HG03060 (cell line): ENCODE measurements around the gene LIFR.
"Not testable (repeated sequence)": the region's sequence is repeated elsewhere in the genome, so short reads cannot be mapped to it uniquely, and the experiment has no call there.

Experiments
- ATAC-seq: cut with Tn5 transposase; IDR thresholded peaks from one replicate; pipeline ENCODE4 v1.9.1; 2021; ENCODE audit warnings: low read depth, moderate number of reproducible peaks; ENCODE audit not compliant: unreplicated experiment

LIFR gene

DNA sequence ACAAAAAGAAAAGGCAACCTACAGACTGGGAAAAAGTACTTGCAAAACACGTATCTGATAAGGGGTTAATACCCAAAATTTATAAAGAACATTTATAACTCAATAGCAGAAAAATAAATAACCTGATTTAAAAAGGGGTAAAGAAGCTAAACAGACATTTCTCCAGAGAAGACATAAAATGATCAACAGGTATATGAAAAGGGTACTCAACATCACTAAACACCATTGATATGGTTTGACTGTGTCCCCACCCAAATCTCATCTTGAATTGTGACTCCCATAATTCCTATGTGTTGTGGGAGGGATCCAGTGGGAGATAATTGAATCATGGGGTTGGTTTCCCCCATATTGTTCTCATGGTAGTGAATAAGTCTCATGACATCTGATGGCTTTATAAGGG lies 27.1 kb upstream of the LIFR start:
- ATAC-seq = no peak

DNA sequence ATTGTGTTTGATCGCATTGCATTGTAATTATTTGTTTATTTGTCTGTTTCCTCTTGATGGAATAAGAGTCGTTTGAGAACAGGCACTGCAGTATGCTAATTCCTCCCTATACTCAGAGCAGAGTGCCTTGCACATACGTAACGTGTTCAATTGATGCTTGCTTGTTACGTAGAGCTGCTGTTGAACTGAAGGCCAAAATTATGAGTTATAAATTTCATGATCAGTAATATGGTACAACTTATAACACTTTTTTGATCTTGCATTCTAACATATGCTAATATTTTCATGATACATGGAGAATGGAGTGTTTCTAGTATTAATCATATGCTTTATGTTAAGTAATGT lies 26.5 kb upstream of the LIFR start:
- ATAC-seq = no peak

DNA sequence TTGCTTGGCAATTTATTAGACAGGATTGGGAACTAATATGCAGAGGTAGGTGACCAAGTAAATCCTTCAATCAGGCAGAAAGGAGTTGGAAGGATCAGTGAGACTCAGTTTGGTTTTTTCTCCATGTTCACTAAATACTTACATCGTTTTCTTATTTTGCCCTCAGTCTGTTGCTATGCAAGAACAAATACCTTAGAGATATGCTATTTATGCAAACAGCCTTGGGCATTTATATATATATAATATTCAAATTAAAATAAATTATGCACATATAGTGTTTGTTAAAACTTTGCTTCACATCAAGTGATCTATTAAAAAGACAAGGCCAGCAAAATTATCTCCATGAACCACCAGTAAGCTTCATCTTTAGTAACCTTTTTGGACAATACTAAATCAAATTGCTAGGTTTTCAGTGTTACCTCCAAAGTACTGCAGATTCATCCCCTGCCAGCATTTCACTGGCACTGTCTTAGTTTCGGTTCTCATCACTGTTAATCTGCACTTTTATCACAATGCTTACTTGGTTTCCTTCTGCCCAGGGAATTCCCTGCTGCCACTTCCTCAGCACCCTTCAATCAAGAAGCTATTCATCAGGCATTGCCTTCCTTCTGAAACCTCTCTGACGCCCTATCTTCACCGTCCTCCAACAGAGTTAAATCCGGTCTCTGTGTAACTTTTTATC lies 26.0 kb upstream of the LIFR start:
- ATAC-seq = no peak

DNA sequence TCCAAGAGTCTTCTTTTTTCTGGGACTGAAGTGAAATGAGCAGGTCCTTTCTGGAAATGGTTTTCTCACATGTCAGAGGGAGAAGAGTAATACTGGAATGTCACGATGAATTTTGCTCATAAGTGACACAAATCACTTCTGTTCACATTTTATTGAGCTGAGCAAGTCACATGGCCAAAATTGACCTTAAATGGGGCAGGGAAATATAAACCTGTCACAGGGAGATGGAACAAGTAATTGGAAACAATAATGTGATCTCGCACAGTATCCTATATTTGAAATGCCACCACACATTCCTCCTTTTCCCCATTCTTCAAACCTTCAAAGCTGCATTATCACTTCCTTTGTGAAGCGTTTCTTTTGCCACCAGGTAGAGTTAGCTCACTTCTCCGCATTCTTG lies 25.2 kb upstream of the LIFR start:
- ATAC-seq = no peak

DNA sequence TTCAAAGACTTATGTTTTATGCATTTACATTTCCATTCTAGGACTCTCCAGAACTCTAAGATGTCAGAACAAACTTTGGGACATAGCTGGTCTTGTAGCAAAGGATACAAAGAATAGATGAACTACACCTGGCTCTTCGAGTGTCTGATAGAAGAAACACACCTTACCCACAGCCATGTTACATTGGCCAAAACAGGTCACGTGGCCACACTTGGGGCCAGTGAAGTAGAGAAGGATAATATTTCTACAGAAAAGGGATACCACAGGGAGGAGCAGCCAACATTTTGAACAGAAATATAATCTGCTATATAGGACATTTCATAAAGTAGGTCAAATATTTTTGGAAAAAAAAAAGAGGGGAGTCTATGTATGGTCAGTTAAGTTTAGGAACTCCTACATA lies 22.7 kb upstream of the LIFR start:
- no peak for ATAC-seq

DNA sequence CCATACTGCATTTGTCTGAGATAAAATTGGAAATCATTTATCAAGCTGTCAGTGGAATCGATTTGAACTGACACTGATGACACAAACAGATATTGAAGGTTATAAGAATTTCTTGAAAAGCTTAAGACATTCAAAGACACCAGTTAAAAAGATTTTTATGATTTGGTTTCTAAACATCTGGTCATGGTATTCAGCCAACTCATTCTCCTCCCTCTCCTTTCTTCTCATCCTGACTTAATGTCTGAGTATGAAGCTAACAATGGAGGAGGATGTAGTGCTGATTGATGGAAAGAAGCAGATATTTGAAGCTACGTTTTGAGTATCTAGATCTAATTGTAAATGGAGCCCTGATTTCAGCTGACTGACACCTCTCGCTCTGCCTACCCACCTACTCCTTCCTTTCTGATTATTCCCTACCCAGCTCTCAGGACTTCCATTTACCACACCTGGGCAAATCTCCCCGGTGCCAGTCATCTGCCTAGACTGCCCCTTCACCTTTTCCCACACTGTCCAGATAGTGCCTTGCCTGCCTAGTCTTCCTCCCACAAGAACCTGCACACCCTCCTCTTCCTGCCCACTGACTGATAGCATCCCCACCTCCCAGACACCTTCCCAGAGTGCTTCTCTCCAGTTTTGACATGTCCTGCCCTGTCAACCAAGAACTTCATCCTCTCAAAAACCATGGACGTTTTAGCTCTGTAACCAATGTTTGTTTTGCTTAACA lies 20.7 kb upstream of the LIFR start:
- ATAC-seq = no peak

DNA sequence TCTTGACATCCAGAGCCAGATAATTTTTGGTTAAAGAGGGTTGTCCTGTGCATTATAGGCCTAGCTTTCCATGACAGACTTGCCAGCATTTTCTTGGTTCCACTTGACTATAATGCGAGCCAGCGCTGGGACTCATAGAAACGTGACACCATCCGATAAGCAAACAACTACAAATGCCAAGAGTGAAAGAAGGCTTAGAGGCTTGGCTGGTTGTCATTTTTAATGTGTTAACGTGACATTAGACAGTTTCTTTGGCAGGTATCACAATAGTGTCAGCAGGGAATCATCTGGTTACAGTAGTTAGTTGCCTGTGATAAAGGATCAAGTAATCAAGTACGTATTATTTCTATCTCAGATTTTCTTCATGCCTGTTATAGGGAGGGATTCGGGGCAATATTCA lies 20.0 kb upstream of the LIFR start:
- ATAC-seq = no peak

DNA sequence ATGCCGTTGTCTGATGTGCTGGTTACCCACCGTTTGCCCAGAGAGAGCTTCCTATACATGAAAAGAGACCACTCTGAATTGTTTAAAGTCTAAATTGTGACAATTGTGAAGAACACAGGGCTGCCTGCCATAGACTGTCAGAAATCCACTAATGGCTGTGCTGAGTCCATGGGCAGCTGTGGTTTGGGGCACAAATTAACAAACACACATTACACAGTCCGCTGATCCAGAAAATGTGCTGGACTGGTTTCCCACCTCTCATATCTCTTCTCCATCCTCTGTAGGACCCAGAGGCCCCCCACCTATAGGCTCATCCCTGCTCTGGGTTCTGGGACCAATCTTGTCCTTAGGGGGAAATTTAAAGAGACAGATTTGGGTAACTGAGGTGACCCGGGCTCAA lies 19.0 kb upstream of the LIFR start:
- ATAC-seq = no peak

DNA sequence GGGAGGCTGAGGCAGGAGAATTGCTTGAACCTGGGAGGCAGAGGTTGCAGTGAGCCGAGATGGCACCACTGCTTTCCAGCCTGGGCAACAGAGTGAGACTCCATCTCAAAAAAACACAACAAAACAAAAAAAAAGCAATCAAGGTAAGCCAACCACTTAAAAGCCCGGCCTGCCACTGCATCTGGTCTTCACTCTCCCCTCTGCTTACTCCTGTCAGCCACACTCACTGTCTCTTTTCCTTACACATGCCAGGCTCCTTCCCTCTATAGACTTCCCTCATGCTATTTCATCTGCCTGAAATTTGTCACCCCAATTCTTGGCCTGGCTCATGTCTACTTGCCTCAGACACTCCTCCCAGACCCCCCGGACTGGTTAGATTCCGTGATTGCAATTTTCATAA lies 17.6 kb upstream of the LIFR start:
- ATAC-seq = no peak

DNA sequence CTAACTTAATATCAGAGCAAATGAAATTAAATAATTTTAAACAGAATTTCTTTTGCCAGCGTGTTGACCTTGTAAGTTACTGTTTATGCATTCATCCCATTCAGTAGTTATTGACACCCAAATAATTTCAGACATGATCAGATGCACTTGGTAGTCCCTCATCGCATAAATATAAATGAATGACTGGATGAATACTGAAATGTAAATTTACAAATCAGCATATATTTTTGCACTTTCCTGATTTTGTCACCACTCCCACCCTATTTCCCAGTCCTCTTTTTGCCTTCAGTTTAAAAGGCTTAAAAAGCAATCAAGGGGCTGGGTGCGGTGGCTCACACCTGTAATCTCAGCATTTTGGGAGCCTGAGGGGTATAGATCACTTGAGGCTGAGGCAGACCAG lies 17.1 kb upstream of the LIFR start:
- ATAC-seq = no peak

DNA sequence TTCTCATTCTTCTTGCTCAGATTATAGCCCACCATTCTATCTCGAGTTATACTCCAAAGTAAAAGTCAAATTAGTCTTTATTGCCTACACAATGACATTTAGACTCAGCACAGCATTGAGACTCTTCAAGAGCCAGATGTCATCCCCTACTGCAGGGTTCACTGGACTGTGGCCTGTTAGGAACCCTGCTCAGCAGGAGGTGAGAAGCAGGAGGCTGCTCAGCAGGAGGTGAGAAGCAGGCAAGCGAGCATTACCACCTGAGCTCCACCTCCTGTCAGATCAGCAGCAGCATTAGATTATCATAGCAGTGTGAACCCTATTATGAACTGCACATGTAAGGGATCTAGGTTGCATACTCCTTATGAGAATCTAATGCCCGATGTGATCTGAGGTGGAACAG lies 12.7 kb upstream of the LIFR start:
- ATAC-seq = no peak

DNA sequence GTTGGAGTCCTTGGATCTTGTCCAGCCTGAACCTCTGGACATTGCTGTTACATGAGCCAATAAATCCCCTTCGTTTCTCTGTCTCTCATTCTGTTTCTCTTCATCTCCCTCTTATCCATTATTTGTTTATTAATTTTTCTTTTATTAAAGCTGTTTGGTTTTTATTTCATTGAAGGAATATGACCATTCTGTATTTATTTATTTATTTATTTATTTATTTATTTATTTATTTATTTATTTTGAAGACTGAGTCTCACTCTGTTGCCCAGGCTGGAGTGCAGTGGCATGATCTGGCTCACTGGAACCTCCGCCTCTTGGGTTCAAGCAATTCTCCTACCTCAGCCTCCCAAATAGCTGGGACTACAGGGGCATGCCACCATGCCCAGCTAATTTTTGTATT lies 10.9 kb upstream of the LIFR start:
- not testable (repeated sequence) for ATAC-seq

DNA sequence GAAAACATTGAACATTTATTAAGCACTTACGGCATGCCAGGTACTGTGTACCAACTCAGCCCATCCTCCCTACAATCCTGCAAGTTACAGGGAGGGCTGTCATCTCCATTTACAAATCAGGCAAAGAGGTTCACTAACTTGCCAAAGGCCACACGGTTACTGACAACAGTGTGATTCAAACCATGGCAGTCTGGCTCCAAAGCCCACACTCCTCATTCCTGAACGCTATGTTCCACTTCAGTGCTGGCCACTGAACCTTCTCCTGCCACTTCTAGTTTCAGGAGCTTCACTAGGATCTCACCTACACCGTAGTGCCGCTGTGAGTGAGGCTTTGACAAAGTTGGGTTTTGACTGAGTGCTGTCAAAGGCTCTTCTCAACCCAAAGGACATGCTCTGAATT lies 7.2 kb upstream of the LIFR start:
- ATAC-seq = no peak

DNA sequence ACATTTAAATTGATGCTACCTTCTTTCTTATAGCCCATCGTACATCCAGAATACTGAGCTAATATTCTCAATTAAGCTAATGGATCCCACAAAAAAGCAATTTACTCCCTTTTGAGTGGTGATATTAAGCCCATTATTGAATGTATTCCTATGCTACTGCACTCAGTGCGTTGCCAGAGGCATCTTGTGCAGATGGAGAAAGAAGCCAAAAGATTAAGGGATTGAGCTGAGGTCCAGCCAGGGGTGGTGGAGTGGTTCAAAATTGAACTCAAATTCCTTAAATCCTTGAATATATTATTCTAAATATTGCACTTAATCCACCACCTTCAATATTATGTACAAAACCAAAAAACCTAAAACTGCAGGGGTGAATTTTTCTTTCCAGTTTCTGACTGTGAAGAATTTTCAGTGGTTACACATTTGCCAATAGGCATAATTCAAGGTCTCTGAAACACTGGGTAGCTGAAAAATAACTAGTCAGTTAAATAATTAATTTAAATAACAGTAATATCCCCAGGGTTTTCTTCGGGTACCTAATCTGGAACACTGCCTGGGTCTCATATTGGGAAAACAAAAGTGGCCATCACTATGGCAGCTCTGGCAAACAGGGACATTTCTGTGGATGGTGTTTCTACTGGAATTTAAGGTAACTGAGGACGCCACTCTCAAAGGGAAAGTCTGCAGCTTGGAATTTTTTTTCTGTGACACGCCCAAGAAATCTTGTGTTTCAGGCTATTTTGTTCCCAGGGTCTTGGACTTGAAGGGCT lies 6.2 kb upstream of the LIFR start:
- ATAC-seq = no peak

DNA sequence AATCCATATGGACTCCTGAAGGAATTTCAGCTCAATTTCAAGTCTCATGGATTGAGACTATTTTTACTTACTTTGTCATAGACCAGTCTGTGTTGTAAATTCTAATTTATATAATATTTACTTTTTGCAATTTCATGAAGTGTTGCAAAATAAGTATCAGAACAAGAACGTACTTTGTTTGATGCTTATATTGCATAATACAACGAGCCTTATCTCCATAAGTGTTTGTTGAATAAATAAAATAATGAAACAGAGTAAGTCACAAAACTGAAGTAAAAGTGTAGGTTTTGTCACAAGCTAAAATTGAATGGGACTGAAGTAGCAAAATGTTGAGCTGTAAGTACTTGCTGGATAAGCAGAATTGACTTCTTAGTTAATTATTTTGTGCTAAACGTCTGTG lies 3.0 kb upstream of the LIFR start:
- no peak for ATAC-seq

DNA sequence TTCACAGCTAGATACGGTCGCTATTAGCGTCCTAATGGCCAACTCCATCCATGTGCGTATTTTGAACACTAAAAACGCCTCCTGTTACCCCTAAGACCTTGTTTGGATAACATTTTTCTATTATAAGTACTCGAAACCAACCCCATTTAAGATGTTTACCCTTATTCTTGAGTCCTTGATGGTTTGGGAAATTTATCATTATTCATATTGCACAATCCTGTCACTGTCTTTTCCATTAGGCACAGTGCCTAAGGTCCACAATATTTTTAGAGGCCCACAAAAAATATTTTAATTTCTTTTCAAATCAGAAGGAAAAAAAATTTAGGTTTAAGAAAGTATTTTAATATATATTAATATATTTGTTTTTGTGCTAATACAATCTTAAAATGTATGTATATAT lies 1.3 kb upstream of the LIFR start:
- ATAC-seq = no peak

DNA sequence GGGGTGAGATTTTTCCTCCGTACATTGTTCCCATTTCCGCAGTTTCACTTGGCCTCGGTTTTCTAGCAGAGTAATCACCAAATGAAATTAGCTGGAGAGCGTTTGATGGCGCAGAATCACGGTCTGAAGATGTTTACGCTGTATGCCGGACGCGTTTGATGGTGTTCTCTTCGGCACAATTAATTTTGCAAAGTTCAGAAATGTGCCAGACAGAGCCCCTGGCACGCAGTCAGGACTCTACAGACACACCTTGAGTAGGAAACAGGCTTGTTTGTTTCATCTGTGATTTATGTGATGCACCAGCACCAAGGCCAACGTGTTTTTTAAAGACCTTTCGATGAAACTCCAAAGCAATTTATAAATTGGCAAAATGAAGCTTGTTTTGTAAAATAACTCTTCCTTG lies 863 bp upstream of the LIFR start:
- ATAC-seq = no peak

DNA sequence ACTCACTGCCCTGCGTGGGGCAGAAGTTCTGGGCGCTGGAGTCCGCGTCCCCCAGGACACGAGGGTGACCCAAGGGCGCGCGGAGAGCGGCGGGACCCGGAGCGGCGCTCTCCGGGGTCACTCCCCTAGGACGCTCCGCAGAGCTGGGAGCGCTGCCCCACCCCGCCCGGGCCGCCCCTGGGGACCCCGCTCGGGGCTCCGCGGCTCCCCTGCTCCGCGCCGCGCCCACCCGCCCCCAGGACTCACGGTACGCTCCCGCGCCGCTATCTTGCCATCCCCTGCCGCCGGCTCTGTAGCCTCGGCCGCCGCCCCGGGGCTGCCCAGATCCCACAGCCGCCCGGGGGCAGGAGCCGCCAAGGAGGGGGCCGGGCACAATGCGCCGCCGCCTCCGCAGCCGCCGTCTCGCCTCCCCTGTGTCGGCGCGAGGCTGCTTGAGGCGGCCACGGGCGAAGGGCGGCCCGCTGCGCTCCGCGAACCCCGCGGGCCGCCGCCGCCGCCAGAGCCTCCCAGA lies 303 bp downstream of the LIFR start:
- ATAC-seq = no peak

DNA sequence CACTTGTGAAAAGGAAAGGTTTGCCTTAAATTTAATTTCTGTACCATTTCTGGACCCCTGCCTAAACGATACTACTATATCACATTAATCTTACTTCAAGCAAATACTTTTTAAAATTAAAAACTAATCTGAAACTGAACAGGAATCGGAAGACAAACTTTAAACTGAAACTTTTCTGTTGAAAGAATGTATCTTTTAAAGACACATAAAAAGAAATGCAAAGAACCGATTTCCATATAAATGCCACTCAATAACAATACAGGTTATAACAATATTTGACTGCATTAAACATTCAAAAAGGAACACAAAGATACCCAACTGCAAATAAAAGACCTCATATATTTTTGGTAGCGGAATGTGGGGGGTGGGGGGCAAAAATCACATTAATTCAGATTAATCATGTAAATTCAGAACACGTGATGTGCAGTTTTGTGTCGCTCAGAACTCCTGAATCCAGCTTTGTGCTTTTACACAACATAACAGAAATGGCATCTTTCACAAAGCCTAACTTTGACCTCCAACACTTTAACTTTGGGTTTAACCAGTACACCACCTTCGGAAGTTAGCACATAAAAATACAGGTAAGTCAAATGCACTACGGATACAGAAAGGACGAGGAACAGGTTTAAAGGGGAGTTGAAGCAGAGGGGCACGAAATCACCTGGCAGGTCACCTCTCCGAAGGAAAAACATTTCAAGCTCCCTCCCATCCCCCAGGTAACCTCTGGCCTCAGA lies 925 bp downstream of the LIFR start:
- ATAC-seq = no peak

DNA sequence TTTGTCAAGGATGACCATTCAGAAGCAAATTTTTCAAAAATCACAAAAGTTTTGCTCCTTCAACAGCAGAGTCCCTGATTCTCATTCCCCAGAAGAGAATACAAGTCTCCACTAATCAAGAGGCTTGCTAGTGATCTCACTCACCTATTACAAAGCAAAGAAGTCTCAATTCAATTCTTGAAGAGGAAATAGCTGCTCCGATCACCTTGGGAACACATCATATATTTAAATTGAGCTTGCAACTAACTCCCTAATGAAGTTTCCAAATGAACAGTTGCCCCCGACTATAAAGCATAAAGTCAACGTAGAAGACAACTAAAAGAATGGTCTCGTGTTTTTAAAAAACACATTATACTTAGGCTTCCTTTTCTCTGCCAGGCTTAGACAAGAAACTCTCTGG lies 1.6 kb downstream of the LIFR start:
- ATAC-seq = no peak

DNA sequence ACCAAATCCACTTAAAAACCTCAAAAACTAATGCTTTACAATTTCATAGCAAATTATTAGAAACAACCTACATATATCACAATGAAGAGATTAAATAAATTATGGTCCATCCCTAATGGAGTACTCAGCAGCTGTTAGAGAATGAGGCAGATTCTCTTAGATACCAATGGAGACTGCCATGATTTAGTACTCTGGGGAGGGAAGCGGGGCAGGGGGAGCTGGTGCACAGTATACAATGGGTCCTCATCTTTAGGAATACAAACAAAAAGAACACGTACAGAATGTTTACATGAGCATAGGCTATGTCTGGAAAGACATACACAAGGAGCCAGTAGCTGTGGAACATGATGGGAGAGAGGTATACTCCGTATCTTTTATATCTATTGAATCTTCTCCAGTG lies 2.0 kb downstream of the LIFR start:
- no peak for ATAC-seq
